Coronary artery (tissue), 2 donors: ENCODE results near the gene SLC35F1.
A peak's percentile ranks its signal among the peaks of the same experiment; 100 is the strongest.

Source experiments
- DNase-seq: peaks from one replicate; pipeline ENCODE4 v3.0.0-alpha.2; 2017; ENCODE audit warnings: low spot score
- H3K27ac ChIP-seq, 2 donors: fragments of 200-600 bp; sonication (generic); one replicate each; pipeline ENCODE4 v1.5.1; 2016 to 2019
- H3K4me3 ChIP-seq: fragments of 200-600 bp; sonication (generic); 2 replicates; pipeline ENCODE4 v1.5.1; 2016; ENCODE audit warnings: mild to moderate bottlenecking, moderate library complexity
- CTCF ChIP-seq: fragments of 200-600 bp; sonication (generic); IDR thresholded peaks from one replicate; pipeline ENCODE4 v1.5.1; 2019; ENCODE audit warnings: antibody characterized with exemption

The SLC35F1 gene

GRCh38 chr6:117911660-117912059, 4.6 kb downstream of the SLC35F1 start:
- Histone ChIP-seq H3K4me3 (no peak overlapping the region), H3K27ac (no peak overlapping the region)
- TF ChIP-seq CTCF, result no peak
- no peak for DNase-seq

GRCh38 chr6:117915846-117916245, 8.8 kb downstream of the SLC35F1 start:
- no peak overlapping the region for H3K27ac ChIP-seq
- no peak for TF ChIP-seq CTCF
- no peak overlapping the region for H3K4me3 ChIP-seq
- no peak for DNase-seq

- no peak for DNase-seq
- no peak overlapping the region for H3K27ac ChIP-seq
- H3K4me3 ChIP-seq, result no peak overlapping the region
- no peak for TF ChIP-seq CTCF
These were observed 9.4 kb downstream of the SLC35F1 start for GRCh38 chr6:117916483-117916882.

- Histone ChIP-seq H3K4me3 (no peak overlapping the region), H3K27ac (no peak overlapping the region)
- DNase-seq, result no peak
- TF ChIP-seq CTCF, result no peak
These were observed 10.1 kb downstream of the SLC35F1 start for GRCh38 chr6:117917176-117917575.

GRCh38 chr6:117918454-117918853, 11.4 kb downstream of the SLC35F1 start:
- TF ChIP-seq CTCF, result no peak
- no peak overlapping the region for H3K27ac ChIP-seq
- no peak for DNase-seq
- H3K4me3 ChIP-seq, result no peak overlapping the region

GRCh38 chr6:117919275-117919674, 12.2 kb downstream of the SLC35F1 start:
- no peak for TF ChIP-seq CTCF
- no peak for DNase-seq
- Histone ChIP-seq H3K4me3 (peak overlapping the region; percentile 63), H3K27ac (no peak overlapping the region)

- TF ChIP-seq CTCF, result no peak
- Histone ChIP-seq H3K27ac (no peak overlapping the region), H3K4me3 (peak overlapping the region; percentile 63)
- DNase-seq, result no peak
These were observed 13.0 kb downstream of the SLC35F1 start for GRCh38 chr6:117919775-117920729.
